ENCODE results near the gene C17orf50. TPM values are rescaled to one million over a fixed set of nuclear protein-coding genes. Genes with fewer than 3 reads are reported as not detected.

C17orf50 gene
- total RNA-seq, 1 donor from 2014 or later = not detected

GRCh38 chr17:35799942-35800341 is 39.3 kb downstream of the C17orf50 start:
- peak; percentile 79 for ATAC-seq (ENCODE audit: poor library complexity)
- intact Hi-C loops (cut with DNase I) = no loop called here
- peak; percentile 87 for DNase-seq

GRCh38 chr17:35801583-35802224 is 41.0 kb downstream of the C17orf50 start:
- DNase-seq = peak; percentile 93
- intact Hi-C loops (cut with DNase I) = no loop called here
- ATAC-seq (ENCODE audit: poor library complexity) = peak; percentile 50

GRCh38 chr17:35804658-35805192 is 44.0 kb downstream of the C17orf50 start:
- ATAC-seq (ENCODE audit: poor library complexity) = peak; percentile 65

GRCh38 chr17:35807371-35808144 is 46.9 kb downstream of the C17orf50 start:
- ATAC-seq (ENCODE audit: poor library complexity) (no peak), DNase-seq (no peak)
- intact Hi-C loops (cut with DNase I) = no loop called here

More at GRCh38 chr17:35804658-35805192, 44.0 kb downstream of the C17orf50 start:
- DNase-seq = no peak
- intact Hi-C loops (cut with DNase I) = loop anchor here (1.0 kb wide), 1 partner anchor 40 kb away; no protein-coding TSS in a partner anchor

DNA sequence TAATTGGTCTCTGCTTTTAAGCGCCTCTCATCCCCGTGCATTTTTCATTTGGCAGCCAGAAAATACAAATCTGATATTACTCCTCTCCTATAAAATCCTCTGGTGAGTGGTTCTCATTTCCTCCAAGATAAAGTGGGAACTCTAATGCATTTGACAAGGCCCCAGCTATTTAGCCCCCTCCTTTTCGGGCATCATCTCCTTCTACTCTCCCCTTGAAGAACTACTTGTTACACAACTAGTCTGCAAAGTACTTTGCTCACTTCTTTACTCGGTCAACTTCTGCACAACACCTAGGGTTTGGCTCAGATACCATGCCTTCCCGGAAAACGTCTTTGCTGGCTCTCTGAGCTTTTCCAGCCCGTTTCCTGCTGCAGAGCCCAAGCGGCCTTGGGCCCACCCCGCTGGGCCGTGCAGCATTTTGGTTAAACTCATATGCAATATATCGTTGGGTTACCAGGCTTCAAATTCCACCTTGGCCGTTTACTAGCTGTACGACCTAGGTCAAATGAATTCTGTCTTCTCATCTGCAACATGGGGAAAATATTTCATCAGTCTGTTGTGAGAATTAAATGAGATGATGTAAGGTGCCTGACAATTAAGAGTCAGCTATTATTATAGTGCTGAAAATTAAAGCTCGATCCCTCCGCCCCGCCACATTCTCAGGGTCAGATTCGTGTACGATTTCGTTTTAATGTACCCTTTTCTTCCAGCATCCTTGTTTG is 47.7 kb downstream of the C17orf50 start:
- intact Hi-C loops (cut with DNase I) = no loop called here
- DNase-seq (no peak), ATAC-seq (ENCODE audit: poor library complexity) (no peak)

DNA sequence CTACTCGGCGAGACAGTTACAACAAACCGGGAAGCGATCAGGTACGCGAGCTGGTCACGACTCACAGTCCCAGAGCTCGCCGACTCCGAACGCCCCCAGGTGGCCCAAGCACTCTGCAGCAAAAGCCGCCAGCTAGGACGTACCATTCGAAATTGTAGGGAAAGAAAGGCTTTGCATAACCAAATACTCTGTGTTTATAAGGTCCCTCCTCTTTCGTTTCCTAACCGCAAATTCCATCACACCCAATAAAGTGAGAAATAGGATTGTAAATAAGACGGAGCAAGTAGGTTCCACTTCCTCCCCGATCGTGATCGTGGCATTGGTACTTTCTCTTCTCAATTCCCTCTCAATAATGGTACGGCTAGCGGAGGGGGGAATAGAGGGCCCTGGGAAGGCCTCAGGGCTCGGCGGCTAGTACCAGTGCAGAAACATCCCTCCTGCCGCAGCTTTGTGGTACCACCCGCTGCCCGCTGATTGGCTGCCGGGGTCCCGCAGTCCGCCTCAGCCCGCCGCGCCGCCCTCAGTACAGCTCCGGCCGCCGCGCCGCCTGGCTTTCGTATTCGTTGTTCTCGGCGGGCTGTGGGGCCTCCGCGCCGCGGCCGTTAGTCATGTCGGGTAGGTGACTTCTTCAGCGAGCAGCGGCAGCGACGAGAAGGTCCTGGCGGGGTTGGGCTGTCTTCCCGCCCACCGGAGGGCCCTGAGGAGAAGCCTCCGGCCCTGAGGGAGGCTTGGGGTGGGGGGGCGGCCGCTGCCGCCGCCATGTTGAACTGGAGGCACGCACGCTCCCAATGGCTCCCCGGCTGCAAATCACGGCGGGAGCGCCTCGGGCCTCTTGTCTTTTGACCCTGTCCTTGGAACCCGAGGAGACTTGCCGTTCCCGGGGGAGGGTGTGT is 48.5 kb downstream of the C17orf50 start, which contains the start of gene TAF15:
Gene TAF15, plus strand, starts transcription at position 523 of the 893 bp plus-strand sequence. Its CDS starts 86 bp downstream, at position 609.
- peak; percentile 97 for DNase-seq
- intact Hi-C loops (cut with DNase I) = no loop called here
- peak; percentile 98 for ATAC-seq (ENCODE audit: poor library complexity)

- no peak for DNase-seq
- no peak for ATAC-seq (ENCODE audit: poor library complexity)
- intact Hi-C loops (cut with DNase I) = no loop called here
Observed at GRCh38 chr17:35809855-35810461, 49.3 kb downstream of the C17orf50 start.

DNA sequence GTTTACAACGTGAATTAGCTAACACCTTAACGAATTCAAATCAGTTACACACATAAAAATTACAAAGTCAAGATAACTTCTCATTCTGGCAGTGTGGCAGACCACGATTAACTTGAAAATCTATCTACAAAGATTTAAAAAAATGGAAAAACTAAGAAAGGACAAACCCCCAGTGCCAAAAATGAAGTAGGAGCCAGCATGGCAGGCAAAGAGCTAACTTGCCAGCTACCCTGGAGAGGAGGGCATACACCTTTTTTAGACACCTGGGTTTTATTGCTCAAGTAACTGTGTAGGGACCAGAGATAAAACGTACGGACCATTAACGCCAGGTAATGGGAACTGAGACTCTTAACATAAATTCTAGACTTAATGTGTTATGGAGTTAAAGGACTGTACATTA is 51.1 kb downstream of the C17orf50 start:
- intact Hi-C loops (cut with DNase I) = no loop called here
- ATAC-seq (ENCODE audit: poor library complexity) = no peak
- DNase-seq = no peak

- intact Hi-C loops (cut with DNase I) = no loop called here
- ATAC-seq (ENCODE audit: poor library complexity) = no peak
- DNase-seq = no peak
Observed at GRCh38 chr17:35812456-35812855, 51.8 kb downstream of the C17orf50 start.

Other genes with a start within 250 kb of the C17orf50 start
- gene SLFN12L, start 223.2 kb upstream of the C17orf50 start, total RNA-seq = 0.19 TPM
- gene SLFN14, start 200.1 kb upstream of the C17orf50 start, total RNA-seq = not detected
- 7.0 TPM for gene PEX12, start 182.3 kb upstream of the C17orf50 start, total RNA-seq
- gene AP2B1, start 173.6 kb upstream of the C17orf50 start, total RNA-seq = 112 TPM
- 22.3 TPM for gene RASL10B, start 29.2 kb upstream of the C17orf50 start, total RNA-seq
- gene GAS2L2, start 7.6 kb upstream of the C17orf50 start, total RNA-seq = 0.11 TPM
- gene MMP28, start 34.8 kb downstream of the C17orf50 start, total RNA-seq = 1.2 TPM
- 94.8 TPM for gene TAF15, start 48.6 kb downstream of the C17orf50 start, total RNA-seq
- gene HEATR9, start 108.0 kb downstream of the C17orf50 start, total RNA-seq = not detected
- 1.6 TPM for gene CCL5, start 119.5 kb downstream of the C17orf50 start, total RNA-seq
- gene RDM1, start 169.9 kb downstream of the C17orf50 start, total RNA-seq = not detected
- gene LYZL6, start 182.8 kb downstream of the C17orf50 start, total RNA-seq = not detected
- not detected for gene CCL16, start 220.6 kb downstream of the C17orf50 start, total RNA-seq
- 7.2 TPM for gene CCL14, start 225.8 kb downstream of the C17orf50 start, total RNA-seq
- not detected for gene CCL15, start 240.7 kb downstream of the C17orf50 start, total RNA-seq

Data from Right ventricle myocardium superior (tissue), 1 donor.